HEK293 (cell line): ENCODE measurements around the gene PRDX3.
A peak's percentile ranks its signal among the peaks of the same experiment; 100 is the strongest.

Experiments used
- CTCF ChIA-PET: fragments of 350-600 bp; formaldehyde crosslinking; extraction: SDS; loops from one replicate; lab custom pipeline; 2021; ENCODE audit warnings: antibody characterized with exemption; lab: Yijun Ruan, JAX
- POLR2A ChIA-PET: fragments of 300-600 bp; formaldehyde crosslinking; extraction: SDS; loops from one replicate; lab custom pipeline; 2020; ENCODE audit warnings: antibody characterized with exemption, inconsistent platforms; lab: Yijun Ruan, JAX
- H3K27ac ChIP-seq: fragments of 200-500 bp; sonication (Bioruptor generic); 2 replicates; pipeline ENCODE4 v1.5.1; 2014; ENCODE audit warnings: low read depth, low read length, control low read depth, inconsistent platforms; ENCODE audit errors: extremely low read depth
- H3K36me3 ChIP-seq, 2 experiments: fragments of 200-500 bp in 1 of 2; sonication (Bioruptor generic) in 1 of 2; 1 replicate in 1 of 2; 2 replicates in 1 of 2; pipeline ENCODE4 v1.5.1; 2014 to 2017; ENCODE audit warnings: inconsistent platforms in 2 of 2, low read length in 2 of 2; ENCODE audit not compliant: control insufficient read depth in 2 of 2, insufficient read depth in 1 of 2
- H3K4me1 ChIP-seq: fragments of 200-500 bp; sonication (Bioruptor generic); 2 replicates; pipeline ENCODE4 v1.5.1; 2014; ENCODE audit warnings: mild to moderate bottlenecking, low read length, inconsistent platforms; ENCODE audit not compliant: control insufficient read depth, insufficient read depth
- H3K4me3 ChIP-seq: 2 replicates; pipeline ENCODE4 v1.5.1; 2011; ENCODE audit warnings: low read depth, mild to moderate bottlenecking, control low read depth, low read length, moderate library complexity
- H3K9me3 ChIP-seq: fragments of 200-500 bp; sonication (Bioruptor generic); 2 replicates; pipeline ENCODE4 v1.5.1; 2014; ENCODE audit warnings: low read depth, low read length, inconsistent platforms; ENCODE audit not compliant: control insufficient read depth, insufficient read depth
- AEBP2 ChIP-seq: fragments of 450-650 bp; formaldehyde crosslinking; IDR thresholded peaks from 2 replicates; pipeline ENCODE4 v1.5.1; 2016; ENCODE audit warnings: missing biosample characterization, missing genetic modification characterization, borderline replicate concordance
- IKZF3 ChIP-seq: fragments of 450-650 bp; IDR thresholded peaks from 2 replicates; pipeline ENCODE4 v1.5.0; 2018; ENCODE audit warnings: missing biosample characterization, mild to moderate bottlenecking, missing genetic modification characterization, moderate library complexity
- KLF7 ChIP-seq: fragments of 450-650 bp; formaldehyde crosslinking; IDR thresholded peaks from 2 replicates; pipeline ENCODE4 v1.5.1; 2016; ENCODE audit warnings: missing biosample characterization, missing genetic modification characterization, borderline replicate concordance
- KLF8 ChIP-seq: fragments of 450-650 bp; formaldehyde crosslinking; IDR thresholded peaks from 2 replicates; pipeline ENCODE4 v1.5.1; 2016; ENCODE audit warnings: missing biosample characterization, missing genetic modification characterization
- PRDM1 ChIP-seq: fragments of 450-650 bp; formaldehyde crosslinking; IDR thresholded peaks from 2 replicates; pipeline ENCODE4; 2016; ENCODE audit warnings: missing biosample characterization, missing genetic modification characterization
- SCRT1 ChIP-seq: fragments of 450-650 bp; formaldehyde crosslinking; IDR thresholded peaks from 2 replicates; pipeline ENCODE4 v1.5.1; 2016; ENCODE audit warnings: missing biosample characterization, missing genetic modification characterization, borderline replicate concordance
- SCRT2 ChIP-seq: fragments of 450-650 bp; formaldehyde crosslinking; IDR thresholded peaks from 2 replicates; pipeline ENCODE4 v1.5.1; 2016; ENCODE audit warnings: missing biosample characterization, missing genetic modification characterization
- WT1 ChIP-seq: fragments of 450-650 bp; formaldehyde crosslinking; IDR thresholded peaks from 2 replicates; pipeline ENCODE4 v1.5.1; 2016; ENCODE audit warnings: missing biosample characterization, missing genetic modification characterization
- YY2 ChIP-seq: fragments of 450-650 bp; formaldehyde crosslinking; IDR thresholded peaks from 2 replicates; pipeline ENCODE4 v1.5.1; 2016; ENCODE audit warnings: missing biosample characterization, missing genetic modification characterization
- ZFP69B ChIP-seq: fragments of 450-650 bp; formaldehyde crosslinking; IDR thresholded peaks from 2 replicates; pipeline ENCODE4 v1.5.1; 2016; ENCODE audit warnings: missing biosample characterization, missing genetic modification characterization
- ZNF341 ChIP-seq: fragments of 450-650 bp; formaldehyde crosslinking; IDR thresholded peaks from 2 replicates; pipeline ENCODE4; 2016; ENCODE audit warnings: low read depth, missing biosample characterization, missing genetic modification characterization
- ZNF398 ChIP-seq: fragments of 450-650 bp; formaldehyde crosslinking; IDR thresholded peaks from 2 replicates; pipeline ENCODE4 v1.5.1; 2017; ENCODE audit warnings: missing biosample characterization, missing genetic modification characterization
- ZNF548 ChIP-seq: fragments of 450-650 bp; formaldehyde crosslinking; IDR thresholded peaks from 2 replicates; pipeline ENCODE4 v1.5.1; 2016; ENCODE audit warnings: missing biosample characterization, missing genetic modification characterization
- TF ChIP-seq, protein P1 (sequence below): fragments of 450-650 bp; formaldehyde crosslinking; IDR thresholded peaks from 2 replicates; pipeline ENCODE4 v1.5.1; 2017; ENCODE audit warnings: missing biosample characterization, missing genetic modification characterization

PRDX3 gene

DNA sequence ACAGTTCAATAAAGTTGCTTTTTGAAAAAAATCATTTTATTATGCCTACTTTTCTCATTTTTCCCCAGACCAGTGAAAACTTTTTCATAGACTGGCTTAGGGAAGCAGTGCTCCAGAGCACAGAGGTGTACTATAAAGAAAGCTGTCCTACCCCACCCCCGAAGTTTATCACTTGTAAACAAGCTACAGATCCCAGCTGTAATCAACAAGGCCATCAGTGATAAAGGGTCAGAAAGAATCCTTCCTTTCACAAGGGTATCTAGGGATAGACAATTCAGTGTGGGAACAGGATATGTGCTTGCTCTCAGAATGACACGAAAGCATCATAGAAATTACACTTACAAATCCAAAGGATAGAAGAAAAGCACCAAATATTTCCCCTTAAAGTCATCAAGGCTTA, 4.5 kb downstream of the PRDX3 start (continued):
- no peak for TF ChIP-seq ZNF398
- TF ChIP-seq, all 188 proteins: peak for 0

- ChIA-PET CTCF (interaction anchor here (0.7 to 0.9 kb wide), 2 partner anchors 10 to 32 kb away, joined by 3 to 4 read pairs; no protein-coding TSS in a partner anchor), POLR2A (no interaction called here)
- Histone ChIP-seq H3K9me3 (no peaks in the 10 kb centered on the region), H3K36me3 (peaks cover 37 to 56% of the 10 kb centered on the region in 2 experiments), H3K27ac (no peak overlapping the region), H3K4me1 (no peaks in the 10 kb centered on the region; the same call in 1 of the 2 replicates), H3K4me3 (no peak overlapping the region)
- TF ChIP-seq WT1 (tag by site-specific recombination) (no peak), PRDM1 (tag by site-specific recombination) (peak; percentile 93)
Observed at GRCh38 chr10:119167041-119167440, 11.6 kb downstream of the PRDX3 start.

DNA sequence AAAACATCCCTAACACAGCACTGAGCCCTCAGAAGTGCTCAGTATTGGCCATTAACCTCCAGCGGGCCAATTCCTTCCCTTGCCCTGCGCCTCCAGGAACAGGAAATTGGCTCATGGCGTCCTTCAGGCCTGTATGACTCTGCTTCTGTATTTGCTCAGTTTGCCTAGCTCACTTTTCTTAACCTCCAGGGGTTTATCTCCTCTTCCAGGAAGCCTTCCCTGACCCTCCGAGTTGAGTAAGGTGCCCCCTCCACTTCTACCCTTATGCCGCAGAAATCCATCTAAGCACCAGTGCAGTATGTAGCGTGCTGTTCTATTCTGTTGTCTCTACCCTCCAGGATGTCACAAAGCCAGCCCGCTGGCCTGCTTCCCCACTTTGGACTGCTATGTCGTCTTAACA, 12.0 kb downstream of the PRDX3 start:
- ChIA-PET CTCF (interaction anchor here (0.7 kb wide), 1 partner anchor 33 kb away, joined by 4 read pairs; no protein-coding TSS in a partner anchor), POLR2A (no interaction called here)
- no peaks in the 10 kb centered on the region; the same call in 1 of the 2 replicates for H3K4me1 ChIP-seq
- no peaks in the 10 kb centered on the region for H3K9me3 ChIP-seq
- peaks cover 33 to 56% of the 10 kb centered on the region in 2 experiments for H3K36me3 ChIP-seq
- H3K4me3 ChIP-seq, result no peak overlapping the region
- no peak overlapping the region for H3K27ac ChIP-seq
- TF ChIP-seq AEBP2 (tag by site-specific recombination), result no peak
- peak; percentile 62 for TF ChIP-seq ZNF341
- no peak for TF ChIP-seq ZFP69B (tag by site-specific recombination)
- TF ChIP-seq ZNF548 (tag by site-specific recombination), result no peak
- TF ChIP-seq, protein P1, sequence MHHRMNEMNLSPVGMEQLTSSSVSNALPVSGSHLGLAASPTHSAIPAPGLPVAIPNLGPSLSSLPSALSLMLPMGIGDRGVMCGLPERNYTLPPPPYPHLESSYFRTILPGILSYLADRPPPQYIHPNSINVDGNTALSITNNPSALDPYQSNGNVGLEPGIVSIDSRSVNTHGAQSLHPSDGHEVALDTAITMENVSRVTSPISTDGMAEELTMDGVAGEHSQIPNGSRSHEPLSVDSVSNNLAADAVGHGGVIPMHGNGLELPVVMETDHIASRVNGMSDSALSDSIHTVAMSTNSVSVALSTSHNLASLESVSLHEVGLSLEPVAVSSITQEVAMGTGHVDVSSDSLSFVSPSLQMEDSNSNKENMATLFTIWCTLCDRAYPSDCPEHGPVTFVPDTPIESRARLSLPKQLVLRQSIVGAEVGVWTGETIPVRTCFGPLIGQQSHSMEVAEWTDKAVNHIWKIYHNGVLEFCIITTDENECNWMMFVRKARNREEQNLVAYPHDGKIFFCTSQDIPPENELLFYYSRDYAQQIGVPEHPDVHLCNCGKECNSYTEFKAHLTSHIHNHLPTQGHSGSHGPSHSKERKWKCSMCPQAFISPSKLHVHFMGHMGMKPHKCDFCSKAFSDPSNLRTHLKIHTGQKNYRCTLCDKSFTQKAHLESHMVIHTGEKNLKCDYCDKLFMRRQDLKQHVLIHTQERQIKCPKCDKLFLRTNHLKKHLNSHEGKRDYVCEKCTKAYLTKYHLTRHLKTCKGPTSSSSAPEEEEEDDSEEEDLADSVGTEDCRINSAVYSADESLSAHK (tag by site-specific recombination), result no peak
- TF ChIP-seq YY2 (tag by site-specific recombination), result no peak
- no peak for TF ChIP-seq KLF7
- TF ChIP-seq KLF8 (tag by site-specific recombination), result no peak

- Histone ChIP-seq H3K9me3 (no peaks in the 10 kb centered on the region), H3K4me1 (no peaks in the 10 kb centered on the region; the same call in 1 of the 2 replicates), H3K27ac (peak overlapping the region; percentile 60; the same call in 1 of the 2 replicates), H3K4me3 (peak overlapping the region; percentile 84), H3K36me3 (peaks cover 31 to 56% of the 10 kb centered on the region in 2 experiments)
- POLR2A ChIA-PET, result no interaction called here
- no peak for TF ChIP-seq IKZF3 (tag by site-specific recombination)
- peak; percentile 92 for TF ChIP-seq SCRT1
- peak; percentile 90 for TF ChIP-seq SCRT2
- CTCF ChIA-PET, result no interaction called here
Observed at GRCh38 chr10:119166118-119166500, 12.5 kb downstream of the PRDX3 start.
